Stimulated activated naive CD4-positive, alpha-beta T cell treated with Interleukin-2 at 50 U/mL for 16 hours (primary cell): ENCODE measurements around the gene C2orf15.
"Not testable (repeated sequence)": the region's sequence is repeated elsewhere in the genome, so short reads cannot be mapped to it uniquely, and the experiment has no call there.

Experiments
- DNase-seq: peaks from one replicate; lab custom pipeline; 2025; lab: John Stamatoyannopoulos, UW

The C2orf15 gene, protein sequence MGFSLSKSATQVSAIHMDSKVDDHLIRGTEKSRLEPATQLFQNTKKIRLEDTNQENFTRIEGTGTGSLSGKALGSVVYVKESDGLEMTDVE

DNA sequence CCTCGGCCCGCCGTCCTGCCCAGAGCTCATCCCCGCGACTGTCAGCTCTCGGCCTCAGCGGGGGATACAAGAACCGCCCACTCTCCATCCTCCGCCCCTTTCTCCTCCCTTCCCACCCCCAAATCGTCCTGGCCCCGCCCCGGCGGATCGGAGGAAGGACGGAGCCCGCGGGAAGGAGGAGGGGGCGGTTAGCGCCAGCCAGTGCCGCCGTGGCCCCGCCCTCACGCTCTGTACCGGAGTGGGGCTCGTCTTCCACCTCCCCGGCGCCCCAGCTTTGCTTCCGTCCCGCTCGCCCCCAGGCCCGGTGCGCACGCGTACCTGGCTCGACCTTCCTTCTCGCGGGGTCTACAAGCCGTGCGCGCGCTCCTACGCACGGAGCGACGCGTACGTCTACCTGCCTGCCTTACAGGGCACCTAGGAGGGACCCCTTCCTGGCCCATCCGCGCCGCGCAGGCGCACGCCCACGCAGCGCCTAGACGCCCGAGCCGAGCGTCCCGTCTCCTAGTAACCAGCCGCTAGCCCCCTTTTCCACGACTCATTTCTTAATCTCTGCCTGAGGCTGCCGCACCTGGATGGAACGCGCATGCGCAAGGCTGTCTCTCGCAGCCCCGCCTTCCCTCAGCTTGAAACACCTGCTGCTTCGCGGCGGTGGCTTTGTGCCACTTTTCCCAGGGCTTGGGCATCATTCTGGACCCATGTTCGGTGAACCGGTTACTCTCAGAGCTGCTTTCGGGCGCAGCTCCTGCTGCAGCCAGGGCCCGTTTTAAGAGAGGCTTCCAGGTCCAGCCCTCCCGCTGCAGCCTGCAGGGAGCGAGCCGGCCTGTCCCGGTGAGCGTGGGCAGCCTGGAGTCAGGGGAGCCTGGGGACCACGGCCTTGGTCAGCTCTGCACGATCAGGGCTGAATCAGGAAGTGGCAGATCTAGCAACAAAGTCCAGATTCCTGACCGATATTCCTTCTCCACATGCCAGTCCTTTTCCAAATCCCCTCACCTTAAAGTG lies at the start of gene C2orf15:
C2orf15 (plus strand) TSS at position 598 of the 999 bp plus-strand sequence. CDS start 8,852 bp downstream, outside the sequence.
- peak; percentile 97 for DNase-seq

DNA sequence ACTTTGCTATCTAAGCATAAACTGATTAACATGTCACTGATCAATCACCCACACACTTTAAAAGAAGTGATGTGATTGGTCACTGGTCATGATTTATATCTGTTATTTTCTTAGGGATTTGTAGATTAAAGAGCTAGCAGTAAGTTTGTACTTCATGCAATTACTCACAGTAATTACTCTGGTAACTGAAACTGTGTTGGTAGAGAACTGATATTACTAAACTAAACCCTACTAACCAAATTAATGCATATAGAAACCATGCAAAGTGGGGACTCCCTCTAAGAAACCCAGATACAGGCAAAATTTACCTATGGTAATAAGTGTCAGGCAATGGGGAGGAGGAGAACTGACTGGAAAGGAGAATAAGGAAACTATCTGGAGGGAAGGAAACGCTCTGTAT lies 44.8 kb upstream of the C2orf15 start:
- no peak for DNase-seq

DNA sequence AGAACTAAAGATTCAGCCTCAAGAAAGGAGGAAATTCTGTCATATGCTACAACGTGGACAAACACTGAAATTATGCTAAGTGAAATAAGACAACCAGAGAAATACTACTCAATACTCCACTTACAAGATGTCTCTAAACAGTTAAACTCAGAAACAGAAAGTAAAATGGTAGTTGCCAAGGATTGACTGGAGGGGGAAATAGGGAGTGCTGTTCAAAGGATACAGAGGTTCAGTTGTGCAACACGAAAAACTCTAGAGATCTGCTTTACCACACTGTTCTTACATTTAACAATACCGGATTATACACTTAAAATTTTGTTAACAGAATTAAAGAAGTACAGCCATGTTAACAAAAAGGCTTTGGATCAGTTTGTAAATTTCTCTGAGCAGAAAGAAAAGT lies 39.8 kb upstream of the C2orf15 start:
- DNase-seq = no peak

DNA sequence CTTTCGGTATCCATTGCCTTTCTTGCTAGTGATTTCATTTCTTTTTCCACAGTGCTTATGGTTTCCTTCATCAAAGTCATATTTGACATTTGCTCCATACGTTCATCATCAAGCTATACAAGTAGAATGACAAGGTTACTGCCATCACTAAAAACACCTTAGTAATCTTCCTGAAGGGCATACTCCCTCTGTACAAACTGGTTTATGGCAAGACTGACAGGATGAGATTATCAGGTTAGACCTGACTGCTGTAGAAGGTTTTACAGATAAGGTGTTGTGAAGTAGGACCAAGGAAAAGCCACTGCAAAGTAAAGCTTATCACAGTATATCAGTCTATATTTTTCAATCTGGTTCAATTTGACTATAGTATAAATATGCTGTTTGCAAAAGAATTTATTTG lies 37.5 kb upstream of the C2orf15 start:
- no peak for DNase-seq

DNA sequence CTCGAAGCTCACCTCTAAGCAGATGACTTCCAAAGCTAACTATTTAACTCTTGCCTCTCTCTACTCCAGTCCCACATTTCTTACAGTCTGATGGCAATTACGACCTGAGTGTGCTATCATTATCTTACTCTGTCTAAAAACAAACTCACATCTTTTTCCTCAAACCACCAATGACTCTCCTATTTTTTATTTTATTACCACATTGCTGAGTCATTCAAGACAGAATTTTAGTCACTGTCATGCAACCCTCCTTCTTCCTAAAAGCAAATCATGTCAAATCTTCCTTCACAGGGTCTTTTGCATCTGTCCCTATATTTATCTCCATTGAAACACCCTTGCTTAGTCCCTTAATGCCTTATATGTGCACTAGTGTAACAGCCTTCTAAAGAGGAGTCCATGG lies 34.6 kb upstream of the C2orf15 start:
- DNase-seq = no peak

DNA sequence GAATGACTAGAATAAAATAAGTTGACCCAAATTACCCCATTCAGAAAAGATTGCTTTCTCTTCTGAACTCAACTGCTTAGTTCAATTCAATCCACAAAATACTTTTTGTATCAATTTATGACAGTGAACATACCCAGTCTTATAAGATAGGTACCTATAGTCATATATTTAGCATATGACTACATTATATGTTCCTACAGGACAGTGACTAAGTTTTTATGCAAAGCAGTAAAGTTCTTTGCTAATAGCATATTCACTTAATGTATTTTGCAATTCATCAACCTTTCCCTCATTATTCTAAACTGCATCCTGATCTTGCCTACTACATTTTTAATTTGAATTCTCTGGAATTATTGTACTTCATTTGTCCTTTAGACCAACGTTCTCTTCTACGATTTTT lies 30.3 kb upstream of the C2orf15 start:
- no peak for DNase-seq

DNA sequence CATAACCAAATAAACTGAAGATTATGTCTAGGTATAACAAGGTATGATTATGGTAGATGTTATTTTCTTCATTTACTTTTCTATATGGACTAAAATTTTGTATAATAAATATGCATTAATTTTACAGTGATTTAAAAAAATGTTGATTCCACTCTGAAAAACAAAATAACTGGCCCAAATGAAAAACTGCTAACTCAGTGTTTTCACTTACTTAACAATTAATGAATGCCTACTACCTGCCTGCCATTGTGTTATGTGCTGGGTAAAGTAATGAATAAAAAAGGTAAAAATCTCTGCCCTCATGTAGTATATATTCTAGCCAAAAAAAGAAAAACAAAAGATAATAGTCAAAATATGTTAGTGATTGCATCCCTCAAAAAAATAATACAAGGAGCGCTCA lies 29.6 kb upstream of the C2orf15 start:
- DNase-seq = no peak

DNA sequence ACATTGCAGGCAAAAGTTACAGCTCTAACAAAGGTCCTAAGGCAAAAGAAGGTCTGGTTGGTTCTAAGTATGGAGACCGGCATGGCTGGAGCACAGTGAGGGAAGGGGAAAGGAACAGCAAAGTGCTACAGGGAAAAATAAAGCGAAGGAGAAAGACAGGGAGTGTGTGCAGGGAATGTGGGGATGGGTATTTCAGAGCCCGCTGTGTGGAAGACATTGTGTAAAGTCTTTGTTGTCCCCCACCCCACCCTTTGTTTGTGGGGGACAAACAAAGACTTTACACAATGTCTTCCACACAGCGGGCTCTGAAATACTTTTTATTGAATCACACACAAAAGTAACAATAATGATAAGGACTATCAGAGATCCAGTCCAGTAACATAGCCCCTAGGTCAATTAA lies 28.9 kb upstream of the C2orf15 start:
- DNase-seq = no peak

DNA sequence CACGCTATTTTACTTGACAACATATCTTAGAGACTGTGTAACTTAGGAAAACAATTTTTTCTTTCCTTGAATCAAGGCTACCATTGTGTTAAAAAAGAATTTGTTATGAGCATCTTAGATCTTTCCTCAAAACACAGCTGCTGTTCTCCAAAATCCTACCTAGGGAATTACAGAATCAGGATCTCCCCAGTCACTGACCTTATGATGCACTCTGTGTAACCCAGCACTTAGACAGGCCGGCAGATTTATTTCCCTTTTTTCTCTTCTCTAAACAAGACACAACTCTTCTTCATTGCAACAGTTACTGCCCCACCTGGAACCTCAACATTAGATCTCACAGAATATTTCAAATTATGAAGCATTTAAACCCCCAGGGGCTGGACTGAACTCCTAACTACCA lies 13.5 kb upstream of the C2orf15 start:
- no peak for DNase-seq

DNA sequence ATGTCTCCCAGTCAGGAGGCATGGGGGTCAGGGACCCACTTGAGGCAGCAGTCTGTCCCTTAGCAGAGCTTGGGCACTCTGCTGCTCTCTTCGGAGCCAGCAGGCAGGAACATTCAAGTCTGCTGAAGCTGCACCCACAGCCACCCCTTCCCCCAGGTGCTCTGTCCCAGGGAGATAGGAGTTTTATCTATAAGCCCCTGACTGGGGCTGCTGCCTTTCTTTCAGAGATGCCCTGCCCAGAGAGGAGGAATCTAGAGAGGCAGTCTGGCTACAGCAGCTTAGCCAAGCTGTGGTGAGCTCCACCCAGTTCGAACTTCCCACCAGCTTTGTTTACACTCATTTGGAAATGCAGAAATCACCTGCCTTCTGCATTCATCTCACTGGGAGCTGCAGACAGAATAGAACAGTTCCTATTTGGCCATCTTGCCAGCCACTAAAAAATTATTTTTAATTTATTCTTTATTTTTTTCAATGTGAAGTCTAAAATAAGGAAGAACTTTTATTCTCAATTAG lies 6.4 kb upstream of the C2orf15 start:
- not testable (repeated sequence) for DNase-seq

DNA sequence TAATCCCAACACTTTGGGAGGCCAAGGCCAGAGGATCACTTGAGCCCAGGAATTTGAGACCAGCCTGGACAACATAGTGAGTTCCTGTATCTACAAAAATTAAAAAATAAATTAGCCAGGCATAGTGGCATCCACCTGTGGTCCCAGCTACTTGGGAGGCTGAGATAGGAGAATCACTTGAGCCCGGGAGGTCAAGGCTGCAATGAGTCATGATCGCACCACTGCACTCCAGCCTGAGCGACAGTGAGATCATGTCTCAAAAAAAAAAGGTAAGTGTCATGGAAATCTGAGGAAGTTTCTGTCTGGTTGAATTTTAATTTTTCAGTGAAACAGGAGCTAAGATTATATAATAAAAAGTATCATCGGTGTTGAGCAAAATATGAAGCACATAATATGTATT lies 2.5 kb upstream of the C2orf15 start:
- DNase-seq = no peak

DNA sequence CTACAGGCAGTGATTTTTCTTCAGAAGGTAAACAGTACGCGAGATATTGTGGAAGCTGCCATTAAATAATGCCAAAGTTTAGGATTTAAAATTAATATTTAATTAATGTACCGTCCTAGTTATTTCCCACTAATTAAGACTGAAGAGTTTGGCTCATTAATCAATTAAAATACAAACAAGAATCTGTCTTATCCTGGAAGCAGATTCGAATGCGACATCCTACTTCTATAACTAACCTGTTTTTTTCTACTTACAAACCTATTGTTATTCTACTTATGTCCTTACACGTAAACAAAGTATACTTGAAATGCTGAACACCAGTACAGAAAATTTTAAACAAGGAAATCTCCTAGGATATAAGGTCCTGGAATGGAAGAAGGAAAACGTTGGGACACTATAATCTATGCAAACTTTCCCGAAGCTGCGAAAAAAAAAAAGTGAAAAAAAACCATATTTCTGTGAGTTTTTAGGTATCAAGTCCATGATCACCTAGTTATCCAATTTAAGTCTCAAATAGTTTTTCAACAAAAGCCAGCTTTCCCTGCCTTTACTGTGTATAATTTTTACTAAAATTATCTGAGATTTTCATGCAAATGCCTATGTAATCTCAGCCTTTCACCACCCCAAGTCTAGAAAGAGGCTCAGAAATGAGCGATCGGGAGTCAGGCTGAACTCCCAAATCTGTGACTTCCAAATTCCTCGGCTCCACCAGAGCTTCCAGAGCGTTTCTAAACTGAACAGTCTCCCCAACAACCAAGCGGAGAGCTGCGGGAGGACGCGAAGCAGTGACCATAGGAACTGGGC lies 1.2 kb upstream of the C2orf15 start:
- DNase-seq = no peak

DNA sequence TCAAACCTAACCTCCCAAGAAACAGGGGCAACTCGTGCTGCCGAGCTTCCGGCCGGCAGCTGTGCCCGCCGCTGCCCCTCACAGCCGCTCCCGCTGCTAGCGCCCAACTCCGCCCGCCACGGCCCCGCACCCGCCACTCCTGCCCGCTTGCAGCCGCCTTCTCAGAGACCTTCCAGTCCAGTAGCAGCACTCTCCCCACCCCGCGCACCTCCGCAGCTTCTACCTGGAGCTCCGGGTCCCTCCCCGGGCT lies 722 bp upstream of the C2orf15 start:
- no peak for DNase-seq

DNA sequence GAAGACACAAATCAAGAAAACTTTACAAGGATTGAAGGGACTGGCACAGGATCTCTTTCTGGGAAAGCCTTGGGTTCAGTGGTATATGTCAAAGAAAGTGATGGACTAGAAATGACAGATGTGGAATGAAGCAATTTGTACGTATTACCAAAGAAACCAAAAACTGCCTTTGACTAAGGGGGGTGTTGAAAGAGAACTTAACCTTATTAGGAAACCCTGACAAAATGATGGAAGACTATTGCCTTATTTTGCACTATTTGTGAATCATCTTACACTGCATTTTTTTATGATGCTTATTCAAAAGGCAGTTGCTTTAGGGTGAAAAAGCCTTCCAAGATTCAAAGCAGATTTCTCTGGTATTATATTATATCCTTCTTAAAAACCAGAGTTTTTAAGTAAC lies 9.2 kb downstream of the C2orf15 start:
- DNase-seq = no peak

DNA sequence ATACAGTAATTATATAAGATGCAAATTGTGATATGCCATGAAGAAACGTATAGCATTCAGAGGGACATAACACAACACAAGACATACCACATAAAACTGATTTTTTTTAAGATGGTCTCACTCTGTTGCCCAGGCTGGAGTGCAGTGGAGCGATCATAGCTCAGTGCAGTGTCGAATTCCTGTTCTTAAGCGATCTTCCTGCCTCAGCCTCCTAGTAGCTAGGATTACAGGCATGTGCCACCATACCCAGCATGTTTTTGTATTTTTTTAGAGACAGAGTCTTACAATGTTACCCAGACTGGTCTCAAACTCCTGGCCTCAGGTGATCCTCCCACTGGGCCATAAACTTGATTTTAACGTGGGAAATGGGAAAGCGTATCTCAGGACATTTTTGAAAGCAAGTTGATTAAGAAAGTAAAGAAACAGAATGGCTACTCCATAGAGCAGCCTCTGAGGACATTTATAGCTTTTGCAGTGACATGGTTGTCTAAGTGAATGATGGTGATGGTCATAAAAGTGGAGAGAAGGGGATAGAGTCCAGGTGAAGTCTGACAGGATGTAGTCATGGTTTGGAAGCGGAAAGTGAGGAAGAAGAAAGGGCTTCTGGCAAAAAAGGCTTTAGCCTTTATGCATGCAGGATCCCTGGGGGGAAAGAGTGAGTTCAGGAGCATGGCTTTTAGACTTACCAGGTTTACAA lies 10.8 kb downstream of the C2orf15 start:
- DNase-seq = no peak

DNA sequence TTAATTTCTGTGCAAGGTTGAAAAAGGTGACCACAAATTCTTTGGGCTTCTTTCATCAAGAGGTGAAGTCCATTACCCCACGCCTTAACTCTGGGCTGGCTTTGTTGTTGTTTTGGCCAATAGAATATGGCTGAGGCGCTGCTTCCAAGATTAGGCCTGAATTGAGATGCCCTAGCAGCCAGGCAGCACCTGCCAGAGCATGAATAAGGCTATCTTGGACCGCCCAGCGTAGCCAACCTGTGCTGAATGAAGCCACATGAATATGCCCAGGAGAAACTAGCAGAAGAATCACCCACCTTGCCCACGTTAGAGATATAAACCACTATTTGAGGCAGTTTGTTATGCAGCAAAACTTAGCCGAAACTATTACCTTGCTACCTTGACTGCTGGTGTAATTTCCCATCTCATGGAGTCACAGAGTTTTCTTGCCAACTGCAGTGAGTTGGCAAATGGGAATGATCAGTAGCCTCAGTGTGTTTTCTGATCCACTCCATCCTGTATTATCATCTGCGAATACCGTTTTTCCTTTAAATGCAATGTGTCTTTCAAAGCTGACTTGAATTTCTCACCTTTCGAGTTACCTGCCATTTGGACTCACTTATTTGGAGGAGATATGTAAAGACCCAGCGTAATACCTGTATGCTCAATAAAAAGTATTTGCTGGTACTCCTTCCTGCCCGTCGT lies 12.6 kb downstream of the C2orf15 start:
- DNase-seq = no peak

DNA sequence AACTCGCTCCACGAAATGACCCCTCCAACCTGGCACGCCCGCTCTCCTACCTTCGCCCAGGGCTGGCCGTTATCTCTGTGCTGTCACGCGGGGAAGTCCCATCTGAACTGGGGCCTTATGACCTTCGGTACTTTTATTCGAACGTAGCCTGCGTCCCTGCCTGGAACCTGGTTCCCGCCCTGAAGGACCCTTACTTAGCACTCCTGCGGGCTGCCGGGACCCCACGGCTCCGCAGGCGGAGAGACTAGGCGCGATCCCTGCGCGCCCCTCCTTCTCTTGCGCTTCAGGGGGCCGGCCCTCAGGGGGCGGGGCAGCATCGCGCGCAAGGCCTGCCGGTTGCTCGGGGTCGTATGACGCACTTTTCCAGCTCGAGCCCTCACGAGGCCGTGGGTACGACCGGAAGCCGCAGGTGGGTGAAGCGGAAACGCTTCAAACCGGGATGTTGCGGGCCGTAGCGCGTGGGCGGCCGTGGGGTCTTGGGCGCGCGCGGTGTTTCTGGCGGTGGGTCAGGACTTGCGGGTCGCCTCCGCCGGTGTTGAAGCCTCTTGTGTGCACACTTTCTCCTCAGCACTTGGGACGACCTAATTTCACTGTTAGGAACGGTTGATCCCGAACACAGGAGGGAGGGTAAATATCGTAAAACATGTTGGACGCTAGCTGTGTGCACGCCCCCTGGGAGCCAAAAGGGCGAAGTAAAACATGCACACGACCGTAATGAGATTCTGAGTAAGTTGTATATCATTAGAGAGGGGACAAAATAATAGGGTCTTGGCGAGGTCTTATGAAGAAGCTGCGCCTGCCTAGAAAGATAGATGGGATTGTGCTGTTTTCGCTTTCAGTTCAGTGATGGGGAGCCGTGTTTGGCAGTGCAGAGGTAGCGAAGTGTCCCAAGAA lies 13.4 kb downstream of the C2orf15 start, which contains the start of the genes LIPT1 and TSGA10:
LIPT1 (plus strand) TSS at position 325 of the 894 bp plus-strand sequence. CDS start 6,991 bp downstream, outside the sequence.
TSGA10 (minus strand) TSS at position 300 of the 894 bp plus-strand sequence. CDS start 45,503 bp downstream, outside the sequence.
- peak; percentile 92 for DNase-seq

DNA sequence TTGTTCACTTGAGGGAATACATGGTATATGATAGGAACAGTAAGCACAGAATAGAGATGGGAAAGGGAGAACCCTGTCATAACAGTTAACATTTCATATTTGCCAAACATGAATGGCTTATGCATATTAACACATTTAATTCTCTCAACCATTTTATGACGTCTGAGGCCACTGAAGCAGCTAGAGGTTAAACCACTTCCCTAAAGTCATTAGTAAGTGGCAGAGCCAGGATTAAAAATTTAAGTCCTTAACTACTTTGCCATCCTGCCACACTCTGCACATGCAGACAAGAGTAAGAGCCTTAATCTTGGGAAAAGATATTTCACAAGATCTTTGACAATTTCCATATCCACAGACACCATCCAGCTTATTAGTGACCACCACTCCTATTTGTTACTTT lies 15.4 kb downstream of the C2orf15 start:
- DNase-seq = no peak

DNA sequence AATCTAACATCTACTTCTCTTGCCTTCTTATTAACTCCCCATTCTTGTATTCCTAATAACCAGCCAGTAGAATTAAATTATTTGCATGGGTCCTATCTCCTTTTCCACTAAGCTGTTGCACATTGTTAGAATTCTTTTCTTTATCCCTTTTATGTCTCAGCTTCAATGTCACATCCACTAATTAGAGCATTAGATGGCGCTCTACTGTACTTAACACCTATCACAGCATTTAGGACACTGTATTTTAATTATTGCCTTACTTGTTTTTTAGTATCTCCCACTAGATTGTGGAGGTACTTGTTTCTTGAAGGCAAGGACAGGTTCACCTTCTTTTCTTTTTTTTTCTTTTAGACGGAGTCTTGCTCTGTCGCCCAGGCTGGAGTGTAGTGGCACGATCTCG lies 17.1 kb downstream of the C2orf15 start:
- DNase-seq = no peak

DNA sequence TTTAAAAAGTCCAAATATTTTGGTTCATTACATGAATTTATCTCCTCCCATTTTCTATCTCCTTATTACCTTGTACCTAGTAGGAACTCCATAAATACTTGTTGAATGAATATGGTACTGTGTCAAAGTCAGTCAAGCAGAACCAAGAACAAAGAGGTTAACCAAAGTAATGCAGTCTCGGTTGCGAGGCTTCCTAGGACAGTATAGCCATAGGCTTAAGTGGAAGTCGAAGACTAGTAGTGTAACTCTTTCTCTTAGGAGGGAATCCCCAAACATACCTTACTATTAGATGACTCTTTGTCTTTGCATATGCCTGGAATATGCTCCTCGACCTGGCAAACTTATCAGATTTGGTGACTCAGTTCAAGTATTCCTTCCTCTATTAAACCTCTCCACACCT lies 18.1 kb downstream of the C2orf15 start:
- no peak for DNase-seq
